Skeletal muscle cell (primary cell): ENCODE data around the gene ZNF446.

Source experiments
- DNase-seq: peaks from one replicate; pipeline ENCODE4 v3.0.0-alpha.2; 2010; ENCODE audit warnings: low read depth
- H3K4me3 ChIP-seq: 2 replicates; pipeline ENCODE4 v1.5.1; 2011; ENCODE audit warnings: low read depth, mild to moderate bottlenecking, control low read depth, low read length, moderate library complexity

The ZNF446 gene

DNA sequence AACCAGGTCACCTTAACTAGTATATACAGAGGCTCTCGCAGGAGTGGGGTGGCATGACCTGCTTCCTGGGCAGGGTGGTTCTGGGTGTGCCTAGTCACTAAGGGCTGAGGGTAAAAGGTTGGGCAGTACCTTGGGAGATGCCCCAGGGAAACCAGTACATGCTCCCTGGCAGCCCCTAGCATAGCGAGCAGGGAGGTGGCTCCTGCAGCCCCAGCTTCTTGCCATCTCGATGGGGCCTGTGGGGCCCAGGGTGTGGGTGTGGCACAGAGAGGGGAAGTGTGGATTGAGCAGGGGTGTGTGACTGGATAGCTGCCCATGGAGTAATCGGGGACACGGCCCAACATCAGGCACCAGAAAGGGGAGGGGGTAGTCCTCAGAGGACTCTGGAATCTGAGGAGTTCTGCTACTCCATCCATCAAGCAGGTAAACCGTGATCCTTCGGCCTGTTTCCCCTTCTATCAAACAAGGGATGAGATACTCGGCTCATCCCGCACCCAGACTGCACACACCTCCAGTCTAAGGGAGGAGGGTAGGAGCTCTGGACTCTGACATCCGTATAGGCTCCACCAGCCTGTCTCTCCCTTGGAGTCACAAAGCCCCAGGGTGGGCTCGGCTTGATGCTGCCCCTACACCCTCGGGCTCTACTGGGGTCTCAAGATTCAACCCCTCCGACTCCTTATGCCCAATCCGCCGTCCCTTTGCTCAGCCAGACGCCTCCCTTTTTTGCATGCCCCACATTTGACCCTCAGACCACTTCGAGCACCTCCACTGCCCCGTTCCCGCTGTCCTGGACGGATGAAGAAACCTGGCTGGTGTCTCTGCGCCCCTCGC lies 42.3 kb downstream of the ZNF446 start:
- no peak for DNase-seq
- H3K4me3 ChIP-seq = peak overlapping the region; percentile 84

DNA sequence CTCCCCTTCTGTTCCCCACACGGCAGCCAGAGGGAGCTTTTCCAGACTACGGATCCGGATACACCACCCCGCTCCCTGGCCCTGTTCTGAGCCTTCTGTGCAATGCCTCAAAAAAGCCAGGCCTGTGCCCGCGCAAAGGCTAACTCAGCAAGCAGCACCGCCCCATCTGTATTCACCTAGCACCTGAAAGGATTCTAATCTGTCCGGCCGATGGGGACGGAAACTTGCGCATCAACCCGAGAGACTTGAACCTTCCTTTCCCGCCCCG lies 42.9 kb downstream of the ZNF446 start:
- peak; percentile 31 for DNase-seq
- peak overlapping the region; percentile 84 for H3K4me3 ChIP-seq

DNA sequence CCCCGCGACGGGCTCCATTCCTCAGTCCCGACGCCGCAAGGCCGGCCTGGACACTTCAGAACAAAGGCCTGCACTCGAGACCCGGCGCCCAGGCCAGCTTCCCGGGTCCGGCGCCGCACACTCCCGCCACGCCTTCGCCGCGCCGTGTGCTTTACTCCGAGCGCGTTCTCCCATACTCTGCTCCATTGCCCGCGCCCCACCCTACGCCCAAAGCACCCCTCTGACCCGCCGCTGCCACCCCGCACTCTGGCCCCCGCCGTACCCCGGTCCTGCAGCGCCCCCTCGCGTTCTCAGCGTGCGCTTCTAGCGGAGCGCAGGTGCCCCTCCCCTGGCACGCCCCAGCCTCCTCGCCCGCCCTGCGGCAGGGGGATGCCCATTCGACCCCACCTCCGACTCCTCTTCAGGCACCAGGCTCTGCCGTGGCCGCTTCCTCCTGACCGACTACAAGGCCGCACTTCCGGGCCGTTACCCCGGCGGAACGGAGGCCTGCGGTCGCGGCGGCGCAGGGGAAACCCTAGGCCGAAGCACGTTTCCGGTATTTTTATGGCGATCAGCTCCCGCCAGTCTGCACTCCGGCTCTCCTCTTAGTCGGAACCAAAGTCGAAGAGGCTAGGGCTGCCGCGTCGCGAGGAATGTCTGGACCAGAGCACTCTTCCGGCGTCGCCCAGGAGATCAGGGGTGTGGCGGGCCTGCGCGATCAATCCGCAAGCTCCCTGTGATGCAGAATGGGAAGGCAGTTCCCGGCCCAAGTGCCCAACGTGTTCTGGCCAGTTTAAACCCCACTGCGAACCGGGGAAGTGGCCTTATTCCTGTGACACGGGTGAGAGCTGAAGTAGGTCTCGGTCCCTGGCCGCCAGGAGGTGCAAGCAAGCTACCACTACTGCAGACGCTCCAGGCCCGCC lies 43.5 kb downstream of the ZNF446 start, which contains the start of gene ZBTB45:
Gene ZBTB45 (minus strand): TSS at position 456 of the 902 bp plus-strand sequence. CDS start 2,137 bp downstream, outside the sequence.
- peak; percentile 87 for DNase-seq
- peak within 1 kb of the TSS; percentile 84 for H3K4me3 ChIP-seq

DNA sequence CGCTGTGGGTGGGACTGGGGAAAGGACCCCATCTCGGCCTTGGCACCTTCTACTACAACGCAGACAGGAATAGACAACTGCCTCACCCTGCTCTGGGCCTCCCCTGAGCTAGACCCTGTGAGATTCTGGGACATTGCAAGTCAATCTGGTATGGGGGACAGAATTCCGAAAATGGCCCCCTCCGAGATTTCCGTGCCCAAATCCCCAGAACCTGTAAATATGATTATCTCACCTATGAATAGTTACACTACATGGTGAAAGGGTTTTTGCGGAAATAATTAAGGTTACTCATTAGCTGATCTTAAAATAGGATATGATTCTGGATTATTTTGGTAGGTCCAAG lies 44.1 kb downstream of the ZNF446 start:
- DNase-seq = no peak
- peak overlapping the region; percentile 84 for H3K4me3 ChIP-seq

DNA sequence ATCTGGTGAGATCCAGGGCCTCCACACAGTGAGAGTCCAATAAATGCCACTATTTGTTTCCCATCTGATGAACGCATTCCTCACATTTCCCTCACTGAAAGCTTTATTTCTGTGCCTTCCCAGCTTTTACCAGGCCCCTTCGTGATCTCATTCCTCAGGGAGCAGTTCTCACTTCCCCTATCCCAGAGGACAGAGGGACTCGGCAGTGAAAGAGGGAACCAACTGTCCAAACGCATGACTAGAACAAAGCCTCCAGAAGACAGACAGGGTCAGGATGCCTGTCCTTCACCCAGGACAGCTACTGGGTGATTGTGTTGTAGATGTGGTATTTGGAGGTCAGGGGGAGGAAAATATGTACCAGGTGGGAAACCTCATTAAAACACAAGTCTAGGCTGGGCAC lies 45.5 kb downstream of the ZNF446 start:
- no peak overlapping the region for H3K4me3 ChIP-seq
- no peak for DNase-seq

DNA sequence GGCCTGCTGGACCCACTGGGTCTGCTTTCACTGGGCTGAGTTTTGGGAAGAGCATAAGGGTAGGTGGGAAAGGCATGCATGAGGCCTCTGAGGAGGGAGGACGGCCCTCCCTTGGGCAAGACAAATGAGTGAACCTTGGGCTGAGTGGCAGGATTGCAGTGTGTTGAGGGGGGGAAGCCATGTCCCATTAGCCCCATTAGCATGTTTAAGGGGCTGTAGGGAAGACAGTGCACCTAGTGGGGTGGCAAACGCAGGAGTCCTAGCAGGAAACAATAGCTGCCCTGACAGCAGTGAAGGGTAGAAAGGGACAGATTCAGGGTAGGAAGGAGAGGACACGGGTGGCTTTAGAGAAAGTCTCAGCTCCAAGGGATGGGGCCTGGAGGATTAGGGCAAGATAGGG lies 46.6 kb downstream of the ZNF446 start:
- no peak for DNase-seq

DNA sequence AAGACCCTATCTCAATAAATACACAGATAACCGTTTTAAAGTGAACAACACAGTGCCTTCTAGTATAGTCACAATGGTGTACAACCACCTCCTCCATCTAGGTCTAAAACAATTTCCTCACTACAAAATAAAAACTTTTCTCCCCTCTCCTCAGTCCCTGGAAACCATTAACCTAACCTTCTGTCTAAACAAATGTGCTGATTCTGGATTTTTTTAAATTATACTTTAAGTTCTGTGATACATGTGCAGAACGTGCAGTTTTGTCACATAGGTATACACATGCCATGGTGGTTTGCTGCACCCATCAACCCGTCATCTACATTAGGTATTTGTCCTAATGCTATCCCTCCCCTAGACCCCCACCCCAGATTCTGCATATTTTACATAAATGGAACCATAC lies 53.3 kb downstream of the ZNF446 start:
- H3K4me3 ChIP-seq = no peak overlapping the region
- DNase-seq = no peak

More for the DNA sequence above, 46.6 kb downstream of the ZNF446 start:
- no peak overlapping the region for H3K4me3 ChIP-seq
